BLaER1 treated with 17β-estradiol and CSF1 and Interleukin-3, amounts not matched to agents 10 nM and 100 nM (cell line): ENCODE data around the gene TMEM220.

Experiments used
- H3K27ac ChIP-seq, 11 experiments: shearing (Covaris generic); formaldehyde crosslinking; 2 replicates each; pipeline ENCODE4 v1.8.1; 2022
- H3K27me3 ChIP-seq, 11 experiments: shearing (Covaris generic); formaldehyde crosslinking; 2 replicates each; pipeline ENCODE4 v1.8.1; 2022
- H3K36me3 ChIP-seq, 11 experiments: shearing (Covaris generic); formaldehyde crosslinking; 2 replicates each; pipeline ENCODE4 v1.8.1; 2022
- H3K4me1 ChIP-seq, 10 experiments: shearing (Covaris generic); formaldehyde crosslinking; 2 replicates each; pipeline ENCODE4 v1.8.1; 2022
- H3K4me2 ChIP-seq, 11 experiments: shearing (Covaris generic); formaldehyde crosslinking; 2 replicates each; pipeline ENCODE4 v1.8.1; 2022
- H3K4me3 ChIP-seq, 10 experiments: shearing (Covaris generic); formaldehyde crosslinking; 2 replicates each; pipeline ENCODE4 v1.8.1; 2022
- H3K9ac ChIP-seq, 11 experiments: shearing (Covaris generic); formaldehyde crosslinking; 2 replicates each; pipeline ENCODE4 v1.8.1; 2022
- H3K9me3 ChIP-seq, 11 experiments: shearing (Covaris generic); formaldehyde crosslinking; replicated peaks in 1 of 11; 2 replicates each; pipeline ENCODE4 v1.8.1; 2022
- H4K20me1 ChIP-seq, 11 experiments: shearing (Covaris generic); formaldehyde crosslinking; 2 replicates each; pipeline ENCODE4 v1.8.1; 2022
- Cebpa-rat ChIP-seq, 11 experiments: shearing (Covaris generic); IDR thresholded peaks; 2 replicates each; pipeline ENCODE4 v1.8.1; 2022

Gene TMEM220

GRCh38 chr17:10757067-10757466 lies 27.2 kb upstream of the TMEM220 start:
- no peaks in the 10 kb centered on the region for H4K20me1 ChIP-seq
- no peaks in the 10 kb centered on the region for H3K9me3 ChIP-seq
- no peak overlapping the region for H3K4me3 ChIP-seq
- no peaks in the 10 kb centered on the region for H3K4me1 ChIP-seq
- H3K27ac ChIP-seq: no peak overlapping the region
- H3K9ac ChIP-seq: no peak overlapping the region
- H3K4me2 ChIP-seq: no peak overlapping the region
- H3K27me3 ChIP-seq: no peaks in the 10 kb centered on the region
- no peaks in the 10 kb centered on the region for H3K36me3 ChIP-seq
- no peak for TF ChIP-seq Cebpa-rat (IDR thresholded peaks at IDR 0.05)

- Histone ChIP-seq H3K27ac (no peak overlapping the region), H3K4me3 (no peak overlapping the region), H3K27me3 (no peaks in the 10 kb centered on the region), H3K4me1 (no peaks in the 10 kb centered on the region), H4K20me1 (no peaks in the 10 kb centered on the region), H3K4me2 (no peak overlapping the region), H3K36me3 (no peaks in the 10 kb centered on the region), H3K9me3 (no peaks in the 10 kb centered on the region), H3K9ac (no peak overlapping the region)
- TF ChIP-seq Cebpa-rat (IDR thresholded peaks at IDR 0.05): no peak
These were observed 26.8 kb upstream of the TMEM220 start for GRCh38 chr17:10756619-10757018.

GRCh38 chr17:10756185-10756584 lies 26.4 kb upstream of the TMEM220 start:
- H3K4me3 ChIP-seq: no peak overlapping the region
- no peak for TF ChIP-seq Cebpa-rat (IDR thresholded peaks at IDR 0.05)
- H3K36me3 ChIP-seq: no peaks in the 10 kb centered on the region
- no peak overlapping the region for H3K9ac ChIP-seq
- H3K4me2 ChIP-seq: no peak overlapping the region
- H3K27me3 ChIP-seq: no peaks in the 10 kb centered on the region
- H3K4me1 ChIP-seq: no peaks in the 10 kb centered on the region
- no peaks in the 10 kb centered on the region for H4K20me1 ChIP-seq
- no peaks in the 10 kb centered on the region for H3K9me3 ChIP-seq
- no peak overlapping the region for H3K27ac ChIP-seq

DNA sequence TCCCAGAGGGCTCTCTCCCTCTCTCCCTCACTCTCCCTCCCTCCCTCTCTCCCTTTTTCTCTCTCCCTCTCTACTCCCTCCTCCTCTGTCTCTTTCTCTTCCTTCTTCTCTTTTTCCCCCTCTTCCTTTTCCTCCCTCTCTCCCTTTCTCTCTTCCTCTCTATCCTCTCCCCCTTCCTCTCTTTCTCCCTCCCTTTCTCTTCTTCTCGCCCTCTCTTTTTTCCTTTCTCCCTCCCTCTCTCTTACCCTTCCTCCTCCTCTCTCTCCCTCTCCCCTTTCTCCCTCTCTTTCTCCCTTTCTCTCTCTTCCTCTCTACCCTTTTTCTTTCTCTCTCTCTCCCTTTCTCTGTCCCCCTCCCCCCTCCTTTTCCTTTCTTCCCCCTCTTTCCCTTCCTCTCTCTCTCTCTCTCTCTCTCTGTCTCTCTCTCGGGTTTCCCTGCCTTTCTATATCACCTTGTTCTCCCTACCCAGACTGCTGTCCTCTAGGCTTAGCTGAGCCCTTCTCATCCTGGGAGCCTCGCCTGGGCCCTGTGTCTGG lies 25.8 kb upstream of the TMEM220 start:
- Histone ChIP-seq H3K36me3 (no peaks in the 10 kb centered on the region), H3K9me3 (no peaks in the 10 kb centered on the region), H4K20me1 (no peaks in the 10 kb centered on the region), H3K27me3 (no peaks in the 10 kb centered on the region), H3K4me2 (no peak overlapping the region), H3K4me3 (no peak overlapping the region), H3K9ac (no peak overlapping the region), H3K4me1 (no peaks in the 10 kb centered on the region), H3K27ac (no peak overlapping the region)
- TF ChIP-seq Cebpa-rat (IDR thresholded peaks at IDR 0.05): no peak

- Histone ChIP-seq H3K9ac (no peak overlapping the region), H3K27ac (no peak overlapping the region), H3K36me3 (no peaks in the 10 kb centered on the region), H4K20me1 (no peaks in the 10 kb centered on the region), H3K4me2 (no peak overlapping the region), H3K27me3 (no peaks in the 10 kb centered on the region), H3K4me1 (no peaks in the 10 kb centered on the region), H3K9me3 (no peaks in the 10 kb centered on the region), H3K4me3 (no peak overlapping the region)
- no peak for TF ChIP-seq Cebpa-rat (IDR thresholded peaks at IDR 0.05)
These were observed 25.2 kb upstream of the TMEM220 start for GRCh38 chr17:10754861-10755591.

DNA sequence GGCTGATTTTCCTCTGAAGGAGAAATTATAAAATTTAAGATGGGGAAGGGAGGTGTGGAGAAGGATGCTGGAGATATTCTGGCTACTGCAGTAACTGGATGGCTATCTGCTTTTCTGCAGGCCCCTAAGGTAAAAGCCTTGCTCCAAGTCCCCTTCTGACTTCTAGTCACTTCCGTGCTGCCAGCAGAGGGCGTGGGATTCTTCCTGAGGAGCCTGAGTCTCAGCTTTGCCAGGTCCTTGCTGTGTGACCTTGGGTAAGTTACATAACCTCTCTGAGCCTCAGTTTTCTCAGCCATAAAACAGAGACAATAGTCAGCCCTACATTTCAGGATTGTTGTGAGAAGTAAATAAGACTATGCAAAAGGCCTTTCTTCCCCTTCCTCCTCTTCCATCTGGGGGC lies 24.3 kb upstream of the TMEM220 start:
- no peak for TF ChIP-seq Cebpa-rat (IDR thresholded peaks at IDR 0.05)

GRCh38 chr17:10752696-10753095 lies 22.9 kb upstream of the TMEM220 start:
- Histone ChIP-seq H4K20me1 (no peaks in the 10 kb centered on the region), H3K27ac (no peak overlapping the region), H3K9me3 (no peaks in the 10 kb centered on the region), H3K36me3 (no peaks in the 10 kb centered on the region), H3K4me1 (no peaks in the 10 kb centered on the region), H3K9ac (no peak overlapping the region), H3K4me2 (no peak overlapping the region), H3K27me3 (no peaks in the 10 kb centered on the region), H3K4me3 (no peak overlapping the region)
- no peak for TF ChIP-seq Cebpa-rat (IDR thresholded peaks at IDR 0.05)

More for the DNA sequence above, 24.3 kb upstream of the TMEM220 start:
- H3K4me2 ChIP-seq: no peak overlapping the region
- H4K20me1 ChIP-seq: no peaks in the 10 kb centered on the region
- no peak overlapping the region for H3K27ac ChIP-seq
- no peaks in the 10 kb centered on the region for H3K36me3 ChIP-seq
- no peaks in the 10 kb centered on the region for H3K4me1 ChIP-seq
- no peak overlapping the region for H3K4me3 ChIP-seq
- H3K9ac ChIP-seq: no peak overlapping the region
- H3K9me3 ChIP-seq: no peaks in the 10 kb centered on the region
- no peaks in the 10 kb centered on the region for H3K27me3 ChIP-seq

DNA sequence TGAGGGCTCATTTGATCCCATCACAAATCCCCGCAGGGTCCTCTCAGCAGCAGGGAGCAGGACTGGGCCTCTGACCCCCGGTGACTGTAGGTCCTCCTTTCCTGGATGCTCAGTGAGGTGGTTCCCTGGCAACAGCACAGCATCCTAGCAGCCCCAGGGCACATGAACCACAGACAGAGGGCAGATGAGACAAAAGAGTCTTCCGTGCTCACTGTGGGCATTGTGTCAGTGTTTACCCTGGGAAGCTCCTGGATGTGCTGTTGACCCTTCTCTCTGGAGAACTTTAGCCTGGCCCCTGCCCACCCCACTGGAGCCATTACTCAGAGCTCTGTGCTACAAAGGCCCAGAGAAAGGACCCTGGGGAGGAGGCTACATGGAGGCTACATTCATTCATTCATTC lies 21.7 kb upstream of the TMEM220 start:
- Histone ChIP-seq H3K9ac (no peak overlapping the region), H4K20me1 (no peaks in the 10 kb centered on the region), H3K27ac (no peak overlapping the region), H3K27me3 (no peaks in the 10 kb centered on the region), H3K36me3 (no peaks in the 10 kb centered on the region), H3K4me2 (no peak overlapping the region), H3K4me3 (no peak overlapping the region), H3K9me3 (no peaks in the 10 kb centered on the region), H3K4me1 (no peaks in the 10 kb centered on the region)
- TF ChIP-seq Cebpa-rat (IDR thresholded peaks at IDR 0.05): no peak

- Histone ChIP-seq H3K27ac (no peak overlapping the region), H3K4me2 (no peak overlapping the region), H3K36me3 (no peaks in the 10 kb centered on the region), H3K27me3 (no peaks in the 10 kb centered on the region), H3K9me3 (no peaks in the 10 kb centered on the region), H3K4me3 (no peak overlapping the region), H3K9ac (no peak overlapping the region), H4K20me1 (no peaks in the 10 kb centered on the region), H3K4me1 (peaks cover 0 to 2% (median 1%) of the 10 kb centered on the region in 10 experiments; a peak in 14 of 20 replicates)
- TF ChIP-seq Cebpa-rat (IDR thresholded peaks at IDR 0.05): no peak
These were observed 20.4 kb upstream of the TMEM220 start for GRCh38 chr17:10750210-10750609.

DNA sequence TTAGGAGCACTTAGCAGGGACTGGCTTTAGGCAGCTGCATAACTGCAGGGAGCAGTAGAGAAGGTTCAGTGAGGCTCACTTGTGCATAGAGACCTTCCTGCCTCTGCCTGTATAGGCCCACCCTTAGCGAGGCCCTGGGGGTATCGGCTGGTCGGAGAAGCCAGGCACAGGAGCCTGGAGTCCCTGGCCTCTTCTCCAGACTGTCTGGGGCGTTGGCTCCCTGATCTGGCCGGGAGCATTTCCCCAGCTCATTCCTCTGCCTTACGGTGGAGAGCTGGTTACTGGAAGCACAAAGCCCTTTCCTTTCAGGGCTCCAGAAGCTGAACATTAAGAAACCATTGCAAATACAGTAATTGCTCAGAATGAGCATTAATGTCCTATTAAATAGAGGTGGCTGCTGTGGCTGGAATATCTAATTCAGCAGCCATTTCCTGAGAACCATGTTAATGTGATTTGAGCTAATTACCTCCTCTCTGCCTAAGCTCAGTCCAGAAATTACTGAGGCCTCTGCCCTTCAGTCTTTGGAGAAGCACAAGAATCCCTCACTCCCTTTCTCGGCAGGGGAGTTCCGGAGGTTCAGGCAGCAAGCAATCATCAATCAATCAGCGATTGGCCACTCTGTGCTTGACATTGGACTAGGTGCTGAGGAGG lies 18.8 kb upstream of the TMEM220 start:
- TF ChIP-seq Cebpa-rat (IDR thresholded peaks at IDR 0.05): no peak
- Histone ChIP-seq H4K20me1 (no peaks in the 10 kb centered on the region), H3K4me2 (no peak overlapping the region), H3K36me3 (no peaks in the 10 kb centered on the region), H3K9me3 (no peaks in the 10 kb centered on the region), H3K27ac (no peak overlapping the region), H3K27me3 (no peaks in the 10 kb centered on the region), H3K9ac (no peak overlapping the region), H3K4me3 (no peak overlapping the region), H3K4me1 (peaks cover 0 to 15% (median 14%) of the 10 kb centered on the region in 10 experiments; a peak in 17 of 20 replicates)
